Cardiac muscle cell (in vitro differentiated cells and primary cell): ENCODE results near the gene RCE1. TPM values are rescaled to one million over a fixed set of nuclear protein-coding genes. Genes with fewer than 3 reads are reported as not detected.

Experiments
- DNase-seq, 2 donors: peaks; one replicate each; pipeline versions ENCODE4 v3.0.0 to v3.0.0-alpha.2; 2010 to 2017; ENCODE audit warnings: low read depth in 1 of 2, low spot score in 1 of 2
- H3K27ac ChIP-seq: fragments of 200-600 bp; sonication (generic); 2 replicates; pipeline ENCODE4 v1.5.1; 2016
- H3K27me3 ChIP-seq: fragments of 200-600 bp; sonication (generic); 2 replicates; pipeline ENCODE4 v1.6.0; 2016; ENCODE audit warnings: control low read depth
- H3K36me3 ChIP-seq: fragments of 200-600 bp; sonication (generic); 2 replicates; pipeline ENCODE4 v1.5.1; 2016; ENCODE audit warnings: control low read depth
- H3K4me1 ChIP-seq: fragments of 200-600 bp; sonication (generic); 2 replicates; pipeline ENCODE4 v1.8.1; 2017; ENCODE audit warnings: low read depth, mild to moderate bottlenecking, mixed run types
- H3K4me3 ChIP-seq: fragments of 200-600 bp; sonication (generic); 2 replicates; pipeline ENCODE4 v1.5.1; 2016; ENCODE audit warnings: mild to moderate bottlenecking
- H3K9me3 ChIP-seq: fragments of 200-600 bp; sonication (generic); 2 replicates; pipeline ENCODE4 v1.5.1; 2017; ENCODE audit warnings: low read depth, mild to moderate bottlenecking, control low read depth
- CTCF ChIP-seq: IDR thresholded peaks from 2 replicates; pipeline ENCODE4 v1.5.1; 2012; ENCODE audit warnings: low read depth, mild to moderate bottlenecking, low read length
- polyA plus RNA-seq: library from polyadenylated mRNA; unstranded; fragments of >200 nt; fragmentation: Nextera tagmentation; extraction: Ambion mirVana; gene quantifications from 2 replicates; pipeline ENCODE4 v1.2.1, GENCODE V29; 2016
- total RNA-seq: library from RNA; depleted of rRNA; stranded (reverse); fragments of >200 nt; gene quantifications from 2 replicates; pipeline ENCODE4 v1.2.3, GENCODE V29; 2016

RCE1 gene
- total and polyA plus RNA-seq, 2 experiments from 2014 or later = 19.9 to 24.4 TPM

DNA sequence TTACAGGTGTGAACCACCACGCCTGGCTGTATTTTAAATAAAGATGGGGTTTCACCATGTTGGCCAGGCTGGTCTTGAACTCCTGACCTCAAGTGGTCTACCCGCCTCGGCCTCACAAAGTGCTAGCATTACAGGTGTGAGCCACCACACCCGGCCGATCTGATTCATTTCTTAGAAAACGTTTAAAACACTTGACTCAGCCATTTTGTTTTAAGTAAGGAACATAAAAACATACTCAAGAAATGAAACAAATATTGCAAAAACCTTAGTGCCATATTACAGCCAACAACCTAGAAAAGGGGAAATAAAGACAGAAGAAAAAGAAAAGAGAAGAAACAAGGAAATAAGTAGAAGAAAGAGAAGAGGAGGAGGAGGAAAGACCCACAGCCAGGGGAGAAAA, 31.0 kb downstream of the RCE1 start:
- H3K4me3 ChIP-seq = no peak overlapping the region
- H3K27ac ChIP-seq = no peak overlapping the region
- peaks cover 11% of the 10 kb centered on the region for H3K4me1 ChIP-seq
- no peak for DNase-seq
- no peaks in the 10 kb centered on the region for H3K9me3 ChIP-seq
- no peaks in the 10 kb centered on the region for H3K27me3 ChIP-seq
- no peaks in the 10 kb centered on the region for H3K36me3 ChIP-seq
- TF ChIP-seq CTCF = no peak

DNA sequence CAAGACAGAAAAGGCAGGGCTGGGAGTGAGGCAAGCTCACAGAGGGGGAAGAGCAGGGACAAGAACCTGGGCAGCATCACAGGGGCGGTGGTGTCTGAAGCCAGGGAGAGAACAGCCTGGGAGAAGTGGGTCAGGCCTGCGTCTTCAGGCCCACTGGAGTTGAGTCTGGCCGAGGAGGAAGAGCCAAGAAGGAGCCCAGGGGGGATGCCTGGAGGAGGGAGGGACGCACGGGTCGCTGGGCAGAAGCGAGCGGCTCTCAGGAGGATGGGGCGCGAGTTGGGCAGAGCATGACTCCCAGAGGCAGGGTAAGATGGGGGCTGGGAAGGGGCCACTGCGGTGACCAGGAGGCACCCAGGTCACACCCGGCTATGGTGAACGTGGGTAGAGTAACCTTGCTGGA, 32.1 kb downstream of the RCE1 start:
- Histone ChIP-seq H3K4me3 (no peak overlapping the region), H3K27ac (no peak overlapping the region)
- TF ChIP-seq CTCF = no peak

DNA sequence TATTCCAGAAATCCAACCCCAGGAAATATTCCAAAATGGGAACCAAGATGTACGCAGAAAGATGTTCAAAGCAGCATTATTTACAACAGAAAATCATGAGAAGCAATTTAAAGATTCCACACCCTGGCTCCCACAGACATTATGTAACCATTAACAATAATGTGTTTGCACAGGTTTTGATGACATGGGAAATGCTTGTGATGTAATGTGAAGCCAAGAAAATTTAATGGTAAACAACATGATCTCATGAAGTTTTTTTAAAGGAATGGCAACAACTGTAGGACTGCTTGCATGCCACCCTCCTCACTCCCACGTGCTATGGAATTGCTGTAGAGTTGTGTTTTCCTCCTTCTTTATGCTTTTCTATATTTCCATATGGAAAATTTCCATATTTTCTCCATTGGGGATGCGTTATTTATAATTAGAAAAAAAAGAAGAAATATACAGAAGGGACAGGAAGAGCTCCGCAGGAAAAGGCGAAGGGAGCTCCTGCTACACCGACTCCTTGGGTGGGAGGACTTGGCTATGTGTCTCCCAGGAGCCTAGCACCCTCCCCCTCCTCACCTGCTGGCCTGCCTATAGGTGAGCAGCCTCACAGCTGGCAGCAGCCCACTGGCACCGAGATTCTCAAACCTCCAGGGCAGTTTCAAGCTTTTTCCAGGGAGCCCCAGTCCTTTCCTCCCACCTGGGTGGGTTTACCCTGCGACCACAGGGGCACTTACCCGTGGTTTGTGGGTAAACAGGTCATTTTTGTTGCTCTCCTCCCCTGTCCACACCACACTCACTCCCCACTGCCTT, 34.5 kb downstream of the RCE1 start:
- peaks cover 30% of the 10 kb centered on the region for H3K4me1 ChIP-seq

More for the DNA sequence above, 32.1 kb downstream of the RCE1 start:
- Histone ChIP-seq H3K4me1 (peaks cover 11% of the 10 kb centered on the region), H3K36me3 (no peaks in the 10 kb centered on the region), H3K27me3 (no peaks in the 10 kb centered on the region), H3K9me3 (no peaks in the 10 kb centered on the region)
- no peak for DNase-seq

GRCh38 chr11:66878474-66878873, 35.2 kb downstream of the RCE1 start:
- Histone ChIP-seq H3K4me1 (peaks cover 35% of the 10 kb centered on the region), H3K4me3 (no peak overlapping the region), H3K9me3 (no peaks in the 10 kb centered on the region), H3K27ac (no peak overlapping the region), H3K36me3 (no peaks in the 10 kb centered on the region), H3K27me3 (no peaks in the 10 kb centered on the region)
- DNase-seq = peak in 1 of 2 donors; percentile 19
- no peak for TF ChIP-seq CTCF

More for the DNA sequence above, 34.5 kb downstream of the RCE1 start:
- no peaks in the 10 kb centered on the region for H3K9me3 ChIP-seq
- no peak overlapping the region for H3K4me3 ChIP-seq
- TF ChIP-seq CTCF = no peak
- H3K27me3 ChIP-seq = no peaks in the 10 kb centered on the region
- H3K27ac ChIP-seq = no peak overlapping the region
- H3K36me3 ChIP-seq = no peaks in the 10 kb centered on the region
- peak in 1 of 2 donors; percentile 44 for DNase-seq

GRCh38 chr11:66879000-66879399, 35.8 kb downstream of the RCE1 start:
- peaks cover 37% of the 10 kb centered on the region for H3K4me1 ChIP-seq
- no peak overlapping the region for H3K4me3 ChIP-seq
- H3K36me3 ChIP-seq = no peaks in the 10 kb centered on the region
- TF ChIP-seq CTCF = no peak
- no peak for DNase-seq
- H3K9me3 ChIP-seq = no peaks in the 10 kb centered on the region
- no peak overlapping the region for H3K27ac ChIP-seq
- H3K27me3 ChIP-seq = no peaks in the 10 kb centered on the region
